HCT116 (cell line): ENCODE data around the gene ZXDC. TPM values are rescaled to one million over a fixed set of nuclear protein-coding genes. Genes with fewer than 3 reads are reported as not detected.

Source experiments
- ATAC-seq: fragments of 200-7000 bp; cut with Tn5 transposase; 2 replicates; pipeline ENCODE4 v1.9.1; 2020; ENCODE audit warnings: mild to moderate bottlenecking, moderate library complexity
- BruUV-seq: library from RNA; stranded (reverse); fragments of 400-500 nt; replicated peaks from 2 replicates; lab custom pipeline; 2021; lab: Mats Ljungman, UMichigan
- CTCF ChIA-PET: fragments of 300-600 bp; sonication (Branson Sonifier 250); formaldehyde crosslinking; loops from one replicate; lab custom pipeline; 2021; ENCODE audit warnings: antibody characterized with exemption; lab: Charles Lee
- POLR2A ChIA-PET: fragments of 300-600, 350-600 bp; sonication (Branson Sonifier 250); formaldehyde crosslinking; loops from one replicate; lab custom pipeline; 2021; ENCODE audit warnings: antibody characterized with exemption; lab: Charles Lee
- RAD21 ChIA-PET, 2 experiments: fragments of 300-600 bp; sonication (Branson Sonifier 250); formaldehyde crosslinking; loops; one replicate each; lab custom pipeline; 2023; ENCODE audit warnings: low total read pairs in 2 of 2; ENCODE audit not compliant: uncharacterized antibody in 2 of 2, unreplicated experiment in 2 of 2, low non-redundant PET in 1 of 2; lab: Charles Lee
- DNase-seq: peaks from one replicate; pipeline ENCODE4 v3.0.0-alpha.2; 2010; ENCODE audit warnings: low read depth, low spot score
- H2AFZ ChIP-seq: fragments of 200-600 bp; shearing (Covaris generic), sonication (generic); 2 replicates; pipeline ENCODE4 v1.6.1; 2017; ENCODE audit warnings: low read depth, mixed run types, mixed read lengths, antibody characterized with exemption, low read length; ENCODE audit not compliant: poor library complexity, severe bottlenecking
- H3K27ac ChIP-seq: 2 replicates; pipeline ENCODE4 v1.5.1; 2012; ENCODE audit warnings: low read depth, low read length
- H3K27me3 ChIP-seq: fragments of 200-600 bp; sonication (generic); 2 replicates; pipeline ENCODE4 v1.6.1; 2016; ENCODE audit warnings: mixed run types, low read length, mixed read lengths; ENCODE audit not compliant: insufficient read depth
- H3K36me3 ChIP-seq, 2 experiments: fragments of 200-500 bp in 1 of 2; fragments of 200-600 bp in 1 of 2; sonication (Bioruptor generic) in 1 of 2; sonication (generic) in 1 of 2; 2 replicates each; pipeline versions ENCODE4 v1.5.1 to v1.6.1; 2014 to 2016; ENCODE audit warnings: low read length in 2 of 2, inconsistent platforms in 1 of 2, mixed read lengths in 1 of 2, mixed run types in 1 of 2; ENCODE audit not compliant: insufficient read depth in 2 of 2, control insufficient read depth in 1 of 2
- H3K4me1 ChIP-seq, 2 experiments: fragments of 200-600 bp in 1 of 2; sonication (generic) in 1 of 2; 2 replicates each; pipeline versions ENCODE4 v1.5.1 to v1.6.1; 2012 to 2017; ENCODE audit warnings: low read length in 2 of 2, inconsistent platforms in 1 of 2, mild to moderate bottlenecking in 1 of 2, mixed read lengths in 1 of 2, mixed run types in 1 of 2, moderate library complexity in 1 of 2; ENCODE audit not compliant: insufficient read depth in 2 of 2, control insufficient read depth in 1 of 2
- H3K4me2 ChIP-seq: fragments of 200-600 bp; sonication (generic); 2 replicates; pipeline ENCODE4 v1.6.1; 2017; ENCODE audit warnings: mixed run types, low read length, mixed read lengths
- H3K4me3 ChIP-seq, 2 experiments: fragments of 200-600 bp in 1 of 2; sonication (generic) in 1 of 2; replicated peaks in 1 of 2; 2 replicates each; pipeline ENCODE4 v1.5.1; 2011 to 2016; ENCODE audit warnings: low read length in 2 of 2, control low read depth in 1 of 2, low read depth in 1 of 2, mild to moderate bottlenecking in 1 of 2, mixed read lengths in 1 of 2, mixed run types in 1 of 2
- H3K79me2 ChIP-seq: fragments of 200-600 bp; sonication (generic); 2 replicates; pipeline ENCODE4 v1.6.1; 2017; ENCODE audit warnings: mild to moderate bottlenecking, mixed run types, low read length, moderate library complexity, mixed read lengths; ENCODE audit not compliant: insufficient read depth
- H3K9ac ChIP-seq: fragments of 200-600 bp; sonication (generic); 2 replicates; pipeline ENCODE4 v1.6.1; 2016; ENCODE audit warnings: low read length, mixed read lengths
- H3K9me2 ChIP-seq: fragments of 200-600 bp; sonication (generic), shearing (Covaris generic); 2 replicates; pipeline ENCODE4 v1.6.1; 2017; ENCODE audit warnings: mixed run types, mild to moderate bottlenecking, moderate library complexity; ENCODE audit not compliant: insufficient read depth
- H3K9me3 ChIP-seq, 2 experiments: fragments of 200-500 bp in 1 of 2; fragments of 200-600 bp in 1 of 2; sonication (Bioruptor generic) in 1 of 2; sonication (generic) in 1 of 2; 2 replicates each; pipeline ENCODE4 v1.6.1; 2014 to 2017; ENCODE audit warnings: low read length in 2 of 2, mixed read lengths in 2 of 2, inconsistent platforms in 1 of 2, low read depth in 1 of 2, mild to moderate bottlenecking in 1 of 2, mixed run types in 1 of 2, moderate library complexity in 1 of 2; ENCODE audit not compliant: control insufficient read depth in 1 of 2, insufficient read depth in 1 of 2
- H4K20me1 ChIP-seq: fragments of 200-600 bp; sonication (generic), shearing (Covaris generic); 2 replicates; pipeline ENCODE4 v1.6.1; 2017; ENCODE audit warnings: mixed run types, mild to moderate bottlenecking, moderate library complexity; ENCODE audit not compliant: insufficient read depth
- CEBPB ChIP-seq: IDR thresholded peaks from 2 replicates; pipeline ENCODE4 v1.6.1; 2012; ENCODE audit warnings: low read depth
- EGR1 ChIP-seq: IDR thresholded peaks from 2 replicates; pipeline ENCODE4 v1.6.1; 2012; ENCODE audit warnings: low read depth
- ELF1 ChIP-seq: IDR thresholded peaks from 2 replicates; pipeline ENCODE4 v1.6.1; 2012; ENCODE audit warnings: low read depth, borderline replicate concordance
- EZH2 ChIP-seq: fragments of 200-600 bp; sonication (generic); IDR thresholded peaks from 2 replicates; pipeline ENCODE4 v1.6.1; 2017; ENCODE audit warnings: antibody characterized with exemption, mixed run types
- EZH2phosphoT487 ChIP-seq: fragments of 200-600 bp; IDR thresholded peaks from 2 replicates; pipeline ENCODE4 v1.6.1; 2018; ENCODE audit warnings: antibody characterized with exemption, borderline replicate concordance
- FOSL1 ChIP-seq: IDR thresholded peaks from 2 replicates; pipeline ENCODE4 v1.6.1; 2012; ENCODE audit warnings: low read depth
- JUND ChIP-seq: IDR thresholded peaks from 2 replicates; pipeline ENCODE4 v1.6.1; 2012
- POLR2A ChIP-seq: IDR thresholded peaks from 2 replicates; pipeline ENCODE4 v1.7.0; 2011; ENCODE audit warnings: borderline replicate concordance; ENCODE audit not compliant: insufficient read depth, insufficient read length; ENCODE audit errors: extremely low read depth
- RAD21 ChIP-seq: IDR thresholded peaks from 2 replicates; pipeline ENCODE4 v1.6.1; 2012; ENCODE audit warnings: low read depth, mild to moderate bottlenecking
- SIN3A ChIP-seq: IDR thresholded peaks from 2 replicates; pipeline ENCODE4 v1.6.1; 2012; ENCODE audit warnings: low read depth
- SP1 ChIP-seq: IDR thresholded peaks from 2 replicates; pipeline ENCODE4 v1.6.1; 2012; ENCODE audit warnings: low read depth
- SRF ChIP-seq: IDR thresholded peaks from 2 replicates; pipeline ENCODE4 v1.6.1; 2012; ENCODE audit warnings: low read depth
- TCF7L2 ChIP-seq: IDR thresholded peaks from 2 replicates; pipeline ENCODE4 v1.7.0; 2011; ENCODE audit warnings: borderline replicate concordance, inconsistent platforms; ENCODE audit not compliant: insufficient read depth, insufficient read length; ENCODE audit errors: extremely low read depth
- YY1 ChIP-seq: IDR thresholded peaks from 2 replicates; pipeline ENCODE4 v1.6.1; 2011; ENCODE audit warnings: low read length, low read depth, moderate library complexity, mild to moderate bottlenecking; ENCODE audit not compliant: insufficient replicate concordance; ENCODE audit errors: extremely low read depth
- intact Hi-C: fragments of 100-400 bp; cut with micrococcal nuclease; formaldehyde crosslinking; loops from 2 replicates; pipeline ENCODE4 v1.10.0; 2022
- total RNA-seq: library from RNA; stranded (reverse); gene quantifications from one replicate; pipeline ENCODE4 v1.2.1, GENCODE V29; 2021; ENCODE audit not compliant: unreplicated experiment
- TF ChIP-seq, protein P1 (sequence below): IDR thresholded peaks from 2 replicates; pipeline ENCODE4 v1.6.1; 2012
- TF ChIP-seq, protein P2 (sequence below): IDR thresholded peaks from 2 replicates; pipeline ENCODE4 v1.6.1; 2012; ENCODE audit warnings: low read depth
- TF ChIP-seq, protein P3 (sequence below): IDR thresholded peaks from 2 replicates; pipeline ENCODE4 v1.6.1; 2012

ZXDC gene
- total RNA-seq, 1 experiment from 2014 or later = 29.9 TPM

DNA sequence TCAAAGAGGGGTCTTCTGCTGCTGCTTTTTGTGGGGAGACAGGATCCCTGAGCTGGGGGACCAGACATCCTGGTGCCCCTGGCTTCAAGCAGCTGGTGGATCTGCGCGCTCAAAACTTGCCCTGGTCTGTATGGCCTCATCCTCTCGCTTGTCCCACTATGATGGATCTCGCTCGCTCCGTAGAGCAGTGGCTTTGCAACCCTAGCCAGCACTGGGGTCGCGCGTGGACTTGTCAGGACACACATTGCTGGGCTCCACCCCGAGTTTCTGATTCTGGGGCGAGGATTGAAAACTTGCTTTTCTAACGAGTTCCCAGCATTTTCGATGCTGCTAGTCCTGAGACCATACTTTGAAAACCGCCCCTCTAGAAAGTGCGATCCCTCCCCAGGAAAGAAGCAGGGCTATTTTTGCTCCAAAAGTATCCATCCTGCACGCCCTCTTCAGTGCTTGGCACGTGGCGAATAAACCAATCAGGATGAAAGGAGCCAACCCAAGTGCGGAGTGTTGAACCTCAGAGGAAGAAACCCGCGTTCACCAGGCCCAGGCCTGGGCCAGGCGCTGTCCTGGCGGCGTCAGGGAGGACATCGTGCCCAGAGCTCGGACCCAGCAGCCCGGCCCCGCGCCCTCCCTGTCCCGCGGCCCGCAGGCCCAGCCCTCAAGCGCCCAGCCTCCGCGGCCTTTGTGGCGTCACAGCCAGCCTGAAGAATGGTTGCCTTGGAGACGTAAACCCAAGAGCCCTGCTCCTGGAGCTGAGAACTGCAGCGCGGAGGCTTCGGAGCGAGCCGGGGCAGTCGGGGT is 81.3 kb downstream of the ZXDC start, which contains the start of gene CFAP100:
CFAP100 (plus strand) TSS at position 731 of the 798 bp plus-strand sequence. CDS start 1,092 bp downstream, outside the sequence.
- H3K79me2 ChIP-seq = no peaks in the 10 kb centered on the region
- no peaks in the 10 kb centered on the region for H4K20me1 ChIP-seq
- H2AFZ ChIP-seq = no peak within 1 kb of the TSS
- no peak within 1 kb of the TSS for H3K9ac ChIP-seq
- no peaks in the 10 kb centered on the region for H3K36me3 ChIP-seq
- DNase-seq (no peak), ATAC-seq (no peak)
- H3K9me3 ChIP-seq = no peaks in the 10 kb centered on the region
- no TSS peak for BruUV-seq
- ChIA-PET CTCF (no interaction called here), POLR2A (no interaction called here), RAD21 (no interaction called here)
- no peaks in the 10 kb centered on the region for H3K27me3 ChIP-seq
- H3K9me2 ChIP-seq = no peaks in the 10 kb centered on the region
- H3K4me1 ChIP-seq = peaks cover 4 to 5% of the 10 kb centered on the region in 2 experiments; a peak in 3 of 4 replicates
- intact Hi-C loops = no loop called here
- no peak for TF ChIP-seq EGR1
- no peak for TF ChIP-seq ELF1
- no peak for TF ChIP-seq SIN3A
- TF ChIP-seq, protein P1, sequence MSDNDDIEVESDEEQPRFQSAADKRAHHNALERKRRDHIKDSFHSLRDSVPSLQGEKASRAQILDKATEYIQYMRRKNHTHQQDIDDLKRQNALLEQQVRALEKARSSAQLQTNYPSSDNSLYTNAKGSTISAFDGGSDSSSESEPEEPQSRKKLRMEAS = no peak
- TF ChIP-seq POLR2A = no peak
- TF ChIP-seq EZH2 = no peak
- no peak for TF ChIP-seq YY1
- H3K27ac ChIP-seq = no peak within 1 kb of the TSS
- no peak within 1 kb of the TSS for H3K4me2 ChIP-seq
- H3K4me3 ChIP-seq = no peak within 1 kb of the TSS

DNA sequence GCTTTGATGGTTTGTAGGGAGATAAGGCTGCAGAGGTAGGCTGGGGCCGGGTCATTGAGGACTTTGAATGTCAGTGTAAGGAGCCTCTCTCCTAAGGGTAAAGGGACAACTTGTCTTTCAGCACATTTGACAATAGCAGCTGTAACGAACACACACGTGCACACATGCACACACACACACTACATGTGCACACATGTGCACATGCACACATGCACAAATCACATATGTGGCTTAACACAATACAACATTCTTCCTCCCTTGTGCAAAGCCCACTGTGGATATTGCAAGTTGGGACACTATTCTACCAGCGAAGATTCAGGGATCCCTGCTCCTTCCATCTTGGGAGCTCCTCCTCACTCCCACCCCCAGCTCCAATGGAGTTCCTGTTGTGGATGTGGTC is 82.1 kb downstream of the ZXDC start:
- Histone ChIP-seq H2AFZ (no peak overlapping the region), H3K4me1 (peaks cover 7 to 12% of the 10 kb centered on the region in 2 experiments; a peak in 3 of 4 replicates), H3K27me3 (no peaks in the 10 kb centered on the region), H3K9me3 (no peaks in the 10 kb centered on the region), H4K20me1 (no peaks in the 10 kb centered on the region), H3K79me2 (no peaks in the 10 kb centered on the region), H3K9me2 (no peaks in the 10 kb centered on the region), H3K4me3 (no peak overlapping the region), H3K4me2 (no peak overlapping the region), H3K9ac (no peak overlapping the region), H3K27ac (no peak overlapping the region), H3K36me3 (no peaks in the 10 kb centered on the region)
- ChIA-PET RAD21 (no interaction called here), CTCF (no interaction called here), POLR2A (no interaction called here)
- DNase-seq (no peak), ATAC-seq (no peak)
- BruUV-seq = no TSS peak
- intact Hi-C loops = no loop called here
- no peak for TF ChIP-seq YY1
- TF ChIP-seq EZH2phosphoT487 = no peak
- no peak for TF ChIP-seq SP1
- TF ChIP-seq, protein P2, sequence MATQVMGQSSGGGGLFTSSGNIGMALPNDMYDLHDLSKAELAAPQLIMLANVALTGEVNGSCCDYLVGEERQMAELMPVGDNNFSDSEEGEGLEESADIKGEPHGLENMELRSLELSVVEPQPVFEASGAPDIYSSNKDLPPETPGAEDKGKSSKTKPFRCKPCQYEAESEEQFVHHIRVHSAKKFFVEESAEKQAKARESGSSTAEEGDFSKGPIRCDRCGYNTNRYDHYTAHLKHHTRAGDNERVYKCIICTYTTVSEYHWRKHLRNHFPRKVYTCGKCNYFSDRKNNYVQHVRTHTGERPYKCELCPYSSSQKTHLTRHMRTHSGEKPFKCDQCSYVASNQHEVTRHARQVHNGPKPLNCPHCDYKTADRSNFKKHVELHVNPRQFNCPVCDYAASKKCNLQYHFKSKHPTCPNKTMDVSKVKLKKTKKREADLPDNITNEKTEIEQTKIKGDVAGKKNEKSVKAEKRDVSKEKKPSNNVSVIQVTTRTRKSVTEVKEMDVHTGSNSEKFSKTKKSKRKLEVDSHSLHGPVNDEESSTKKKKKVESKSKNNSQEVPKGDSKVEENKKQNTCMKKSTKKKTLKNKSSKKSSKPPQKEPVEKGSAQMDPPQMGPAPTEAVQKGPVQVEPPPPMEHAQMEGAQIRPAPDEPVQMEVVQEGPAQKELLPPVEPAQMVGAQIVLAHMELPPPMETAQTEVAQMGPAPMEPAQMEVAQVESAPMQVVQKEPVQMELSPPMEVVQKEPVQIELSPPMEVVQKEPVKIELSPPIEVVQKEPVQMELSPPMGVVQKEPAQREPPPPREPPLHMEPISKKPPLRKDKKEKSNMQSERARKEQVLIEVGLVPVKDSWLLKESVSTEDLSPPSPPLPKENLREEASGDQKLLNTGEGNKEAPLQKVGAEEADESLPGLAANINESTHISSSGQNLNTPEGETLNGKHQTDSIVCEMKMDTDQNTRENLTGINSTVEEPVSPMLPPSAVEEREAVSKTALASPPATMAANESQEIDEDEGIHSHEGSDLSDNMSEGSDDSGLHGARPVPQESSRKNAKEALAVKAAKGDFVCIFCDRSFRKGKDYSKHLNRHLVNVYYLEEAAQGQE = no peak
- TF ChIP-seq, protein P3, sequence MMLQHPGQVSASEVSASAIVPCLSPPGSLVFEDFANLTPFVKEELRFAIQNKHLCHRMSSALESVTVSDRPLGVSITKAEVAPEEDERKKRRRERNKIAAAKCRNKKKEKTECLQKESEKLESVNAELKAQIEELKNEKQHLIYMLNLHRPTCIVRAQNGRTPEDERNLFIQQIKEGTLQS = no peak
- no peak for TF ChIP-seq ELF1
- TF ChIP-seq SRF = no peak
- no peak for TF ChIP-seq CEBPB
- TF ChIP-seq RAD21 = no peak
- no peak for TF ChIP-seq TCF7L2
- TF ChIP-seq FOSL1 = no peak
- no peak for TF ChIP-seq JUND
